Naive thymus-derived CD4-positive, alpha-beta T cell (primary cell): ENCODE measurements around the gene RNF146. TPM values are rescaled to one million over a fixed set of nuclear protein-coding genes. Genes with fewer than 3 reads are reported as not detected.
A peak's percentile ranks its signal among the peaks of the same experiment; 100 is the strongest.
"Not testable (repeated sequence)": the region's sequence is repeated elsewhere in the genome, so short reads cannot be mapped to it uniquely, and the experiment has no call there.

Experiments used
- ATAC-seq: fragments of 150-1000 bp; cut with Tn5 transposase; 2 replicates; pipeline ENCODE4 v1.10.0; 2021; ENCODE audit warnings: mild to moderate bottlenecking, moderate library complexity
- CTCF ChIA-PET: fragments of 350-600 bp; sonication (Branson Sonifier 250); formaldehyde crosslinking; loops from one replicate; lab custom pipeline; 2021; ENCODE audit warnings: antibody characterized with exemption; lab: Charles Lee
- POLR2A ChIA-PET: fragments of 350-600 bp; sonication (Branson Sonifier 250); formaldehyde crosslinking; loops from one replicate; lab custom pipeline; 2021; ENCODE audit warnings: antibody characterized with exemption, inconsistent platforms; lab: Charles Lee
- DNase-seq, 9 donors: peaks; one replicate each; pipeline versions ENCODE4 v3.0.0 to v3.0.0-alpha.2; 2020 to 2022; ENCODE audit warnings: mixed read lengths in 1 of 9
- H3K27ac ChIP-seq: one replicate; pipeline ENCODE4 v1.7.0; 2013; ENCODE audit warnings: mild to moderate bottlenecking, low read depth, low read length, moderate library complexity
- H3K27me3 ChIP-seq, 2 donors: one replicate each; pipeline ENCODE4 v1.7.0; 2013; ENCODE audit warnings: low read length in 2 of 2, mild to moderate bottlenecking in 2 of 2, moderate library complexity in 2 of 2; ENCODE audit not compliant: control insufficient read depth in 2 of 2, insufficient read depth in 2 of 2
- H3K36me3 ChIP-seq, 3 experiments: 1 replicate in 2 of 3; 2 replicates in 1 of 3; pipeline ENCODE4 v1.7.0; 2013; ENCODE audit warnings: low read length in 3 of 3, mild to moderate bottlenecking in 3 of 3, moderate library complexity in 1 of 3; ENCODE audit not compliant: insufficient read depth in 3 of 3, control insufficient read depth in 2 of 3
- H3K4me1 ChIP-seq, 2 donors: one replicate each; pipeline ENCODE4 v1.7.0; 2013; ENCODE audit warnings: low read length in 2 of 2, mild to moderate bottlenecking in 2 of 2, moderate library complexity in 1 of 2; ENCODE audit not compliant: control insufficient read depth in 2 of 2, insufficient read depth in 2 of 2
- H3K4me3 ChIP-seq: 2 replicates; pipeline ENCODE4 v1.7.0; 2013; ENCODE audit warnings: mild to moderate bottlenecking, low read length
- H3K9me3 ChIP-seq, 3 experiments: 1 replicate in 2 of 3; 2 replicates in 1 of 3; pipeline ENCODE4 v1.7.0; 2013; ENCODE audit warnings: low read length in 3 of 3; ENCODE audit not compliant: control insufficient read depth in 2 of 3
- H3K27ac Mint-ChIP-seq, 9 donors: one replicate each; pipeline ENCODE4 v1.8.0; 2020 to 2022; ENCODE audit warnings: mixed read lengths in 9 of 9, mild to moderate bottlenecking in 8 of 9, moderate library complexity in 5 of 9, inconsistent platforms in 2 of 9
- H3K27me3 Mint-ChIP-seq, 5 donors: one replicate each; pipeline ENCODE4 v1.8.0; 2021 to 2022; ENCODE audit warnings: mixed read lengths in 5 of 5, mild to moderate bottlenecking in 1 of 5
- H3K36me3 Mint-ChIP-seq, 5 donors: one replicate each; pipeline ENCODE4 v1.8.0; 2020 to 2022; ENCODE audit warnings: mixed read lengths in 5 of 5, mild to moderate bottlenecking in 3 of 5, inconsistent platforms in 1 of 5
- H3K4me1 Mint-ChIP-seq, 7 donors: one replicate each; pipeline ENCODE4 v1.8.0; 2020 to 2022; ENCODE audit warnings: mixed read lengths in 7 of 7, mild to moderate bottlenecking in 3 of 7, inconsistent platforms in 1 of 7
- H3K4me3 Mint-ChIP-seq, 10 donors: one replicate each; pipeline ENCODE4 v1.8.0; 2020 to 2022; ENCODE audit warnings: mild to moderate bottlenecking in 10 of 10, mixed read lengths in 10 of 10, moderate library complexity in 6 of 10, inconsistent platforms in 2 of 10
- H3K9me3 Mint-ChIP-seq, 11 donors: one replicate each; pipeline ENCODE4 v1.8.0; 2020 to 2022; ENCODE audit warnings: mixed read lengths in 11 of 11, mild to moderate bottlenecking in 4 of 11, inconsistent platforms in 1 of 11, moderate library complexity in 1 of 11
- intact Hi-C, 2 donors: fragments of 100-400 bp; cut with micrococcal nuclease; formaldehyde crosslinking; loops; one replicate each; pipeline ENCODE4 v1.15.1; 2023
- polyA plus RNA-seq, 2 donors: library from polyadenylated mRNA; unstranded; fragments of 300-500 nt; fragmentation: Illumina TruSeq; gene quantifications; one replicate each; pipeline ENCODE4 v1.2.3, GENCODE V29; 2021
- total RNA-seq, 6 experiments: library from RNA in 5 of 6; stranded (reverse) in 5 of 6; gene quantifications; 1 replicate in 5 of 6; 2 replicates in 1 of 6; pipeline ENCODE4 v1.2.3 and lab custom pipeline; 2021 to 2026

RNF146 gene
- total RNA-seq: 10 to 100 TPM; 17.6 to 38.1 (median 20.8) TPM
- 10 to 100 TPM in 1 of 2 donors, 1 to 10 TPM in 1; 8.1 to 14.9 TPM for polyA plus RNA-seq
- 12.4 reads per million, percentile 40 among the genes with 10 or more reads in this experiment for total RNA-seq (lab: John Stamatoyannopoulos, UW)

- no peaks in the 10 kb centered on the region for H3K27me3 ChIP-seq
- CTCF ChIA-PET: interaction anchor here (0.5 to 1.8 kb wide), 12 partner anchors 9 to 1513 kb away, joined by 3 to 8 read pairs (median 4); no protein-coding TSS in a partner anchor
- DNase-seq (peak; percentile 55 to 81 (median 75)), ATAC-seq (peak; percentile 86)
- peaks cover 12 to 15% of the 10 kb centered on the region in 2 donors for H3K4me1 ChIP-seq
- Mint-ChIP-seq H3K36me3 (peaks cover 0 to 8% (median 7%) of the 10 kb centered on the region in 5 donors), H3K27ac (peak within 1 kb of the TSS; percentile 91 to 100 (median 98)), H3K27me3 (peaks cover 0 to 19% (median 0%) of the 10 kb centered on the region in 5 donors), H3K4me1 (peaks cover 28 to 53% (median 41%) of the 10 kb centered on the region in 7 donors), H3K4me3 (peak within 1 kb of the TSS; percentile 92 to 100 (median 96)), H3K9me3 (peaks cover 0 to 1% (median 0%) of the 10 kb centered on the region in 11 donors)
- H3K4me3 ChIP-seq: peak within 1 kb of the TSS; percentile 96
- POLR2A ChIA-PET: interaction anchor here (0.6 to 1.5 kb wide), 12 partner anchors 9 to 1478 kb away, joined by 3 to 5 read pairs (median 3); no protein-coding TSS in a partner anchor
- H3K27ac ChIP-seq: peak within 1 kb of the TSS; percentile 95
- peaks cover 0 to 7% (median 0%) of the 10 kb centered on the region in 3 experiments for H3K36me3 ChIP-seq
- intact Hi-C loops: loop anchor here (1.0 to 10.0 kb wide), 14 partner anchors 77 to 1964 kb away; partner anchors contain the start of genes TRMT11 (in 2 of the 2), CENPW (in 1 of the 2), ECHDC1 (in 1 of the 2) and HDDC2 (in 1 of the 2)
- H3K9me3 ChIP-seq: no peaks in the 10 kb centered on the region
Measured at GRCh38 chr6:127266178-127266891, at the start of gene RNF146. RNF146 (plus strand) TSS chr6:127266864; CDS start chr6:127280339, 13,475 bp downstream.

GRCh38 chr6:127219869-127220268, 46.8 kb upstream of the RNF146 start:
- DNase-seq (no peak), ATAC-seq (no peak)
- Mint-ChIP-seq H3K9me3 (peaks cover 0 to 8% (median 0%) of the 10 kb centered on the region in 11 donors), H3K4me1 (no peaks in the 10 kb centered on the region), H3K27ac (no peak overlapping the region), H3K27me3 (peaks cover 12 to 44% (median 32%) of the 10 kb centered on the region in 5 donors), H3K4me3 (no peak overlapping the region), H3K36me3 (no peaks in the 10 kb centered on the region)
- Histone ChIP-seq H3K4me1 (no peaks in the 10 kb centered on the region), H3K27me3 (no peaks in the 10 kb centered on the region), H3K4me3 (no peak overlapping the region), H3K9me3 (no peaks in the 10 kb centered on the region), H3K27ac (no peak overlapping the region), H3K36me3 (no peaks in the 10 kb centered on the region)
- ChIA-PET CTCF (no interaction called here), POLR2A (interaction anchor here (0.6 kb wide), 2 partner anchors 43 to 797 kb away, joined by 3 to 4 read pairs; no protein-coding TSS in a partner anchor)
- intact Hi-C loops: no loop called here

- no peak overlapping the region for H3K27ac ChIP-seq
- no peaks in the 10 kb centered on the region for H3K9me3 ChIP-seq
- intact Hi-C loops: no loop called here
- CTCF ChIA-PET: no interaction called here
- Mint-ChIP-seq H3K4me1 (no peaks in the 10 kb centered on the region), H3K4me3 (no peak overlapping the region), H3K36me3 (no peaks in the 10 kb centered on the region), H3K9me3 (peaks cover 0 to 4% (median 0%) of the 10 kb centered on the region in 11 donors), H3K27ac (no peak overlapping the region), H3K27me3 (peaks cover 12 to 47% (median 32%) of the 10 kb centered on the region in 5 donors)
- H3K4me1 ChIP-seq: no peaks in the 10 kb centered on the region
- POLR2A ChIA-PET: no interaction called here
- no peak overlapping the region for H3K4me3 ChIP-seq
- no peaks in the 10 kb centered on the region for H3K27me3 ChIP-seq
- H3K36me3 ChIP-seq: no peaks in the 10 kb centered on the region
- DNase-seq: no peak
- ATAC-seq: no peak
Measured at GRCh38 chr6:127221201-127221600, 45.5 kb upstream of the RNF146 start.

GRCh38 chr6:127222418-127222817, 44.2 kb upstream of the RNF146 start:
- Histone ChIP-seq H3K4me1 (no peaks in the 10 kb centered on the region), H3K36me3 (no peaks in the 10 kb centered on the region), H3K4me3 (no peak overlapping the region), H3K27ac (no peak overlapping the region), H3K27me3 (no peaks in the 10 kb centered on the region), H3K9me3 (no peaks in the 10 kb centered on the region)
- Mint-ChIP-seq H3K36me3 (no peaks in the 10 kb centered on the region), H3K4me1 (no peaks in the 10 kb centered on the region), H3K9me3 (peaks cover 0 to 4% (median 0%) of the 10 kb centered on the region in 11 donors), H3K27ac (no peak overlapping the region), H3K27me3 (peaks cover 7 to 47% (median 29%) of the 10 kb centered on the region in 5 donors), H3K4me3 (no peak overlapping the region)
- CTCF ChIA-PET: no interaction called here
- DNase-seq: no peak
- ATAC-seq: no peak
- POLR2A ChIA-PET: no interaction called here
- intact Hi-C loops: no loop called here

GRCh38 chr6:127225497-127225896, 41.2 kb upstream of the RNF146 start:
- no peaks in the 10 kb centered on the region for H3K36me3 Mint-ChIP-seq
- no peaks in the 10 kb centered on the region for H3K4me1 ChIP-seq
- no peaks in the 10 kb centered on the region for H3K27me3 ChIP-seq
- no peak overlapping the region for H3K4me3 ChIP-seq
- CTCF ChIA-PET: no interaction called here
- DNase-seq (no peak), ATAC-seq (no peak)
- POLR2A ChIA-PET: no interaction called here
- peaks cover 2 to 39% (median 34%) of the 10 kb centered on the region in 5 donors for H3K27me3 Mint-ChIP-seq
- no peaks in the 10 kb centered on the region for H3K4me1 Mint-ChIP-seq
- no peak overlapping the region for H3K27ac ChIP-seq
- H3K9me3 Mint-ChIP-seq: peaks cover 0 to 14% (median 3%) of the 10 kb centered on the region in 11 donors
- H3K9me3 ChIP-seq: no peaks in the 10 kb centered on the region
- no peak overlapping the region for H3K4me3 Mint-ChIP-seq
- H3K36me3 ChIP-seq: no peaks in the 10 kb centered on the region
- H3K27ac Mint-ChIP-seq: no peak overlapping the region
- intact Hi-C loops: no loop called here

- CTCF ChIA-PET, H3K4me1 Mint-ChIP-seq, H3K27ac Mint-ChIP-seq, H3K27ac ChIP-seq, ATAC-seq, H3K4me3 ChIP-seq, POLR2A ChIA-PET, H3K36me3 ChIP-seq, intact Hi-C loops, H3K9me3 ChIP-seq, H3K4me3 Mint-ChIP-seq, H3K36me3 Mint-ChIP-seq, DNase-seq, H3K4me1 ChIP-seq, H3K27me3 ChIP-seq: not testable (repeated sequence)
- Mint-ChIP-seq H3K9me3 (peaks cover 2 to 64% (median 9%) of the 10 kb centered on the region in 11 donors), H3K27me3 (peaks cover 0 to 34% (median 18%) of the 10 kb centered on the region in 5 donors)
Measured at GRCh38 chr6:127233819-127234218, 32.8 kb upstream of the RNF146 start.
